Right lobe of liver (tissue), 4 donors: Measurements from ENCODE around the gene FOXRED2.

Experiments
- POLR2A ChIP-seq: fragments of 450-650 bp; IDR thresholded peaks from one replicate; pipeline ENCODE4 v1.6.1; 2017; ENCODE audit warnings: antibody characterized with exemption, mild to moderate bottlenecking
- TF ChIP-seq, protein P1 (sequence below), 4 donors: fragments of 200-600 bp in 3 of 4; fragments of 450-650 bp in 1 of 4; IDR thresholded peaks; one replicate each; pipeline versions ENCODE4 v1.5.1 to v1.8.0; 2016 to 2022; ENCODE audit warnings: antibody characterized with exemption in 4 of 4, mild to moderate bottlenecking in 2 of 4
- donor health status: DM: no; HTN: no; CAD: no.
- donor health status: DM: no; HTN: no; CAD: no.
- donor health status: DM: no; HTN: yes; CAD: no.

GRCh38 chr22:36520423-36520822 is 13.6 kb upstream of the FOXRED2 start:
- no peak for TF ChIP-seq POLR2A
- TF ChIP-seq, protein P1, sequence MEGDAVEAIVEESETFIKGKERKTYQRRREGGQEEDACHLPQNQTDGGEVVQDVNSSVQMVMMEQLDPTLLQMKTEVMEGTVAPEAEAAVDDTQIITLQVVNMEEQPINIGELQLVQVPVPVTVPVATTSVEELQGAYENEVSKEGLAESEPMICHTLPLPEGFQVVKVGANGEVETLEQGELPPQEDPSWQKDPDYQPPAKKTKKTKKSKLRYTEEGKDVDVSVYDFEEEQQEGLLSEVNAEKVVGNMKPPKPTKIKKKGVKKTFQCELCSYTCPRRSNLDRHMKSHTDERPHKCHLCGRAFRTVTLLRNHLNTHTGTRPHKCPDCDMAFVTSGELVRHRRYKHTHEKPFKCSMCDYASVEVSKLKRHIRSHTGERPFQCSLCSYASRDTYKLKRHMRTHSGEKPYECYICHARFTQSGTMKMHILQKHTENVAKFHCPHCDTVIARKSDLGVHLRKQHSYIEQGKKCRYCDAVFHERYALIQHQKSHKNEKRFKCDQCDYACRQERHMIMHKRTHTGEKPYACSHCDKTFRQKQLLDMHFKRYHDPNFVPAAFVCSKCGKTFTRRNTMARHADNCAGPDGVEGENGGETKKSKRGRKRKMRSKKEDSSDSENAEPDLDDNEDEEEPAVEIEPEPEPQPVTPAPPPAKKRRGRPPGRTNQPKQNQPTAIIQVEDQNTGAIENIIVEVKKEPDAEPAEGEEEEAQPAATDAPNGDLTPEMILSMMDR (IDR thresholded peaks at IDR 0.05) = no peak
